ENCODE results near the gene UGT3A2. TPM values are rescaled to one million over a fixed set of nuclear protein-coding genes. Genes with fewer than 3 reads are reported as not detected.

Gene UGT3A2
- total and polyA plus RNA-seq, 2 of the 4 experiments (the other 2 are of a cell fraction), result not detected

DNA sequence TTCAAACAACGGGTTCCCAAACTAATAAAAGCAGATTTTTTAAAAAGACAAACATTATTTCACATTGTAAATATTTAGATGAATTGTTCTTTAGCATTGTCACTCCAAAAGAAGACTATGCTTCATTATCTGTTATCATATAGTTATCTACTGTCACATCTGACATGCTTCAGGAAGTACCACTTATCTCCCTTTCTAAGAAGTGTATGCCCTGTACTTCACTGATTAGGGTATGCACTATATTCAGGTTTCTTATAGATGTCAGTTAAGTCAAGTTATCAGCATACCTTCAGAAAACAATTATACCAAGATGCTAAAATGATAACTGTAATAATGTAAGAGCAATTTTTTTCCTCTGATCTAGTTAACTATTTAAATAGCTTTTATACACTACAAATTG, 44.6 kb upstream of the UGT3A2 start:
- dilution Hi-C loops (cut with HindIII; ENCODE audit: low sequenced_read_pairs, unreplicated experiment) (no loop called here), intact Hi-C loops (cut with micrococcal nuclease) (no loop called here), in situ Hi-C loops (cut with MboI; ENCODE audit: low sequenced_read_pairs) (no loop called here)
- ChIA-PET CTCF (interaction anchor here (1.0 to 1.2 kb wide), 2 partner anchors 28 to 32 kb away, joined by 3 read pairs; no protein-coding TSS in a partner anchor), POLR2A (ENCODE audit: unreplicated experiment) (no interaction called here)
- Histone ChIP-seq H3K4me2 (ENCODE audit: low read depth, low read length) (no peak overlapping the region), H4K20me1 (ENCODE audit: insufficient read depth, low read length) (no peaks in the 10 kb centered on the region), H3K9me3 (ENCODE audit: control insufficient read depth, insufficient read depth, low read length) (no peaks in the 10 kb centered on the region), H2BK5ac (ENCODE audit: low read depth, low read length, poor library complexity, severe bottlenecking) (no peak overlapping the region), H3K56ac (ENCODE audit: extremely low read depth, insufficient read depth, low read length) (no peak overlapping the region), H3K36me3 (ENCODE audit: control insufficient read depth, insufficient read depth, low read length) (peaks cover 3% of the 10 kb centered on the region), H3K27ac (ENCODE audit: insufficient read depth, low read length) (no peak overlapping the region), H3K4me3 (ENCODE audit: insufficient read depth, low read depth, low read length) (no peak overlapping the region), H3K18ac (ENCODE audit: low read depth, low read length) (no peak overlapping the region), H2BK15ac (ENCODE audit: low read depth, low read length) (no peak overlapping the region), H3K4ac (ENCODE audit: low read depth, low read length) (no peak overlapping the region), H3K14ac (replicated peaks; ENCODE audit: low read depth, low read length) (no peak overlapping the region), H3K27me3 (ENCODE audit: control insufficient read depth, insufficient read depth, low read length) (no peaks in the 10 kb centered on the region), H3K4me1 (ENCODE audit: control insufficient read depth, insufficient read depth, low read length) (no peaks in the 10 kb centered on the region), H3K9me1 (ENCODE audit: insufficient read depth, low read length) (no peaks in the 10 kb centered on the region), H3K23ac (ENCODE audit: low read depth, low read length) (no peak overlapping the region), H3K79me1 (ENCODE audit: low read depth in 1 of 2, low read length in 2 of 2) (no peaks in the 10 kb centered on the region), H4K91ac (ENCODE audit: insufficient read depth, low read depth, low read length) (no peak overlapping the region), H2BK120ac (ENCODE audit: low read depth, low read length) (no peak overlapping the region), H2AK9ac (replicated peaks; ENCODE audit: low read depth, low read length, poor library complexity) (no peak overlapping the region), H4K8ac (ENCODE audit: low read depth in 2 of 2, low read length in 2 of 2) (no peak overlapping the region), H3K9ac (ENCODE audit: low read depth, low read length) (no peak overlapping the region), H2BK20ac (ENCODE audit: low read depth, low read length) (no peak overlapping the region), H2AFZ (replicated peaks; ENCODE audit: low read length, poor library complexity) (no peak overlapping the region), H4K5ac (ENCODE audit: low read depth, low read length) (no peak overlapping the region), H2AK5ac (ENCODE audit: low read depth, low read length) (no peak overlapping the region)
- no TSS peak for BruUV-seq (replicated peaks)
- no CpG with 5 or more reads among the region's 1 CpG for WGBS, 2 experiments (ENCODE audit: extremely low coverage in 2 of 2, insufficient read length in 1 of 2)
- no peak for ATAC-seq (ENCODE audit: low read depth)
- no peak for DNase-seq
- TF ChIP-seq RFX5 (IDR thresholded peaks at IDR 0.05; ENCODE audit: low read depth, low read length), result no peak
- TF ChIP-seq BHLHE40 (IDR thresholded peaks at IDR 0.05; ENCODE audit: low read depth, low read length), result no peak
- TF ChIP-seq CTCF (conservative IDR thresholded peaks at IDR 0.05; ENCODE audit: low read depth, low read length), result no peak
- TF ChIP-seq MAFK (IDR thresholded peaks at IDR 0.05; ENCODE audit: low read depth, low read length), result no peak
- no peak for TF ChIP-seq RAD21 (IDR thresholded peaks at IDR 0.05; ENCODE audit: low read length)
- no peak for TF ChIP-seq CEBPB (IDR thresholded peaks at IDR 0.05; ENCODE audit: low read depth, low read length)
- no peak for TF ChIP-seq ELK1 (IDR thresholded peaks at IDR 0.05; ENCODE audit: borderline replicate concordance, low read depth, low read length)
- TF ChIP-seq RCOR1 (IDR thresholded peaks at IDR 0.05; ENCODE audit: insufficient replicate concordance, low read length), result no peak
- TF ChIP-seq SMC3 (IDR thresholded peaks at IDR 0.05; ENCODE audit: low read depth, low read length), result no peak
- no peak for TF ChIP-seq MXI1 (IDR thresholded peaks at IDR 0.05; ENCODE audit: borderline replicate concordance, low read depth, low read length)
- TF ChIP-seq POLR2A (IDR thresholded peaks at IDR 0.05; ENCODE audit: low read depth, low read length), result no peak
- TF ChIP-seq NFE2L2 (IDR thresholded peaks at IDR 0.05; ENCODE audit: low read depth, low read length), result no peak
- TF ChIP-seq, protein P1, sequence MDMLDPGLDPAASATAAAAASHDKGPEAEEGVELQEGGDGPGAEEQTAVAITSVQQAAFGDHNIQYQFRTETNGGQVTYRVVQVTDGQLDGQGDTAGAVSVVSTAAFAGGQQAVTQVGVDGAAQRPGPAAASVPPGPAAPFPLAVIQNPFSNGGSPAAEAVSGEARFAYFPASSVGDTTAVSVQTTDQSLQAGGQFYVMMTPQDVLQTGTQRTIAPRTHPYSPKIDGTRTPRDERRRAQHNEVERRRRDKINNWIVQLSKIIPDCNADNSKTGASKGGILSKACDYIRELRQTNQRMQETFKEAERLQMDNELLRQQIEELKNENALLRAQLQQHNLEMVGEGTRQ (IDR thresholded peaks at IDR 0.05; ENCODE audit: low read depth, low read length), result no peak
- no peak for TF ChIP-seq MAZ (IDR thresholded peaks at IDR 0.05; ENCODE audit: borderline replicate concordance, low read depth, low read length)
- no peak for TF ChIP-seq FOS (IDR thresholded peaks at IDR 0.05; ENCODE audit: low read depth, low read length)
- no peak for TF ChIP-seq CHD1 (IDR thresholded peaks at IDR 0.05; ENCODE audit: low read depth, low read length)
